Measurements from ENCODE around the gene PLCD3.

The PLCD3 gene

GRCh38 chr17:45088741-45089140, 43.6 kb downstream of the PLCD3 start:
- Histone ChIP-seq H3K9me3 (ENCODE audit: low read length) (no peaks in the 10 kb centered on the region), H3K36me3 (ENCODE audit: insufficient read depth, low read length) (peaks cover 81% of the 10 kb centered on the region), H2AFZ (ENCODE audit: low read depth, low read length) (no peak overlapping the region), H3K4me3 (ENCODE audit: low read length) (no peak overlapping the region), H3K27me3 (ENCODE audit: insufficient read depth, low read length) (no peaks in the 10 kb centered on the region), H3K4me1 (ENCODE audit: insufficient read depth, low read length) (peaks cover 3% of the 10 kb centered on the region)

GRCh38 chr17:45087978-45088377, 44.3 kb downstream of the PLCD3 start:
- Histone ChIP-seq H3K4me1 (ENCODE audit: insufficient read depth, low read length) (peaks cover 3% of the 10 kb centered on the region), H2AFZ (ENCODE audit: low read depth, low read length) (no peak overlapping the region), H3K9me3 (ENCODE audit: low read length) (no peaks in the 10 kb centered on the region), H3K27me3 (ENCODE audit: insufficient read depth, low read length) (no peaks in the 10 kb centered on the region), H3K4me3 (ENCODE audit: low read length) (no peak overlapping the region), H3K36me3 (ENCODE audit: insufficient read depth, low read length) (peaks cover 79% of the 10 kb centered on the region)

- Histone ChIP-seq H3K36me3 (ENCODE audit: insufficient read depth, low read length) (peaks cover 77% of the 10 kb centered on the region), H3K4me3 (ENCODE audit: low read length) (no peak overlapping the region), H2AFZ (ENCODE audit: low read depth, low read length) (no peak overlapping the region), H3K4me1 (ENCODE audit: insufficient read depth, low read length) (peaks cover 3% of the 10 kb centered on the region), H3K27me3 (ENCODE audit: insufficient read depth, low read length) (no peaks in the 10 kb centered on the region), H3K9me3 (ENCODE audit: low read length) (no peaks in the 10 kb centered on the region)
These were observed 44.8 kb downstream of the PLCD3 start for GRCh38 chr17:45087504-45087975.

GRCh38 chr17:45086865-45087503, 45.3 kb downstream of the PLCD3 start:
- Histone ChIP-seq H3K36me3 (ENCODE audit: insufficient read depth, low read length) (peaks cover 79% of the 10 kb centered on the region), H3K4me1 (ENCODE audit: insufficient read depth, low read length) (peaks cover 3% of the 10 kb centered on the region), H3K27me3 (ENCODE audit: insufficient read depth, low read length) (no peaks in the 10 kb centered on the region), H2AFZ (ENCODE audit: low read depth, low read length) (no peak overlapping the region), H3K9me3 (ENCODE audit: low read length) (no peaks in the 10 kb centered on the region), H3K4me3 (ENCODE audit: low read length) (no peak overlapping the region)

- H3K9me3 ChIP-seq (ENCODE audit: low read length), result no peaks in the 10 kb centered on the region
- H2AFZ ChIP-seq (ENCODE audit: low read depth, low read length), result no peak overlapping the region
- H3K4me3 ChIP-seq (ENCODE audit: low read length), result no peak overlapping the region
- no peaks in the 10 kb centered on the region for H3K27me3 ChIP-seq (ENCODE audit: insufficient read depth, low read length)
- peaks cover 79% of the 10 kb centered on the region for H3K36me3 ChIP-seq (ENCODE audit: insufficient read depth, low read length)
- H3K4me1 ChIP-seq (ENCODE audit: insufficient read depth, low read length), result peaks cover 3% of the 10 kb centered on the region
These were observed 45.9 kb downstream of the PLCD3 start for GRCh38 chr17:45086391-45086790.

GRCh38 chr17:45081047-45081703, 51.1 kb downstream of the PLCD3 start:
- Histone ChIP-seq H3K4me3 (ENCODE audit: low read length) (no peak overlapping the region), H3K36me3 (ENCODE audit: insufficient read depth, low read length) (peaks cover 53% of the 10 kb centered on the region), H3K9me3 (ENCODE audit: low read length) (no peaks in the 10 kb centered on the region), H3K27me3 (ENCODE audit: insufficient read depth, low read length) (no peaks in the 10 kb centered on the region), H3K4me1 (ENCODE audit: insufficient read depth, low read length) (no peaks in the 10 kb centered on the region), H2AFZ (ENCODE audit: low read depth, low read length) (no peak overlapping the region)

- H3K4me1 ChIP-seq (ENCODE audit: insufficient read depth, low read length), result no peaks in the 10 kb centered on the region
- peaks cover 45% of the 10 kb centered on the region for H3K36me3 ChIP-seq (ENCODE audit: insufficient read depth, low read length)
- H3K9me3 ChIP-seq (ENCODE audit: low read length), result no peaks in the 10 kb centered on the region
- H3K27me3 ChIP-seq (ENCODE audit: insufficient read depth, low read length), result no peaks in the 10 kb centered on the region
- H3K4me3 ChIP-seq (ENCODE audit: low read length), result no peak overlapping the region
- H2AFZ ChIP-seq (ENCODE audit: low read depth, low read length), result no peak overlapping the region
These were observed 54.7 kb downstream of the PLCD3 start for GRCh38 chr17:45077643-45078042.

- Histone ChIP-seq H3K36me3 (ENCODE audit: insufficient read depth, low read length) (peaks cover 39% of the 10 kb centered on the region), H2AFZ (ENCODE audit: low read depth, low read length) (no peak overlapping the region), H3K4me3 (ENCODE audit: low read length) (no peak overlapping the region), H3K4me1 (ENCODE audit: insufficient read depth, low read length) (no peaks in the 10 kb centered on the region), H3K9me3 (ENCODE audit: low read length) (no peaks in the 10 kb centered on the region), H3K27me3 (ENCODE audit: insufficient read depth, low read length) (no peaks in the 10 kb centered on the region)
These were observed 58.8 kb downstream of the PLCD3 start for GRCh38 chr17:45073414-45074070.

GRCh38 chr17:45070809-45071208, 61.5 kb downstream of the PLCD3 start:
- H3K4me1 ChIP-seq (ENCODE audit: insufficient read depth, low read length), result no peaks in the 10 kb centered on the region
- H3K4me3 ChIP-seq (ENCODE audit: low read length), result no peak overlapping the region
- H3K36me3 ChIP-seq (ENCODE audit: insufficient read depth, low read length), result peaks cover 43% of the 10 kb centered on the region
- H3K27me3 ChIP-seq (ENCODE audit: insufficient read depth, low read length), result no peaks in the 10 kb centered on the region
- H2AFZ ChIP-seq (ENCODE audit: low read depth, low read length), result no peak overlapping the region
- H3K9me3 ChIP-seq (ENCODE audit: low read length), result no peaks in the 10 kb centered on the region

- no peaks in the 10 kb centered on the region for H3K9me3 ChIP-seq (ENCODE audit: low read length)
- H3K27me3 ChIP-seq (ENCODE audit: insufficient read depth, low read length), result no peaks in the 10 kb centered on the region
- no peak overlapping the region for H3K4me3 ChIP-seq (ENCODE audit: low read length)
- H2AFZ ChIP-seq (ENCODE audit: low read depth, low read length), result no peak overlapping the region
- no peaks in the 10 kb centered on the region for H3K4me1 ChIP-seq (ENCODE audit: insufficient read depth, low read length)
- H3K36me3 ChIP-seq (ENCODE audit: insufficient read depth, low read length), result peaks cover 42% of the 10 kb centered on the region
These were observed 62.3 kb downstream of the PLCD3 start for GRCh38 chr17:45070001-45070400.

GRCh38 chr17:45067637-45068036, 64.7 kb downstream of the PLCD3 start:
- H3K36me3 ChIP-seq (ENCODE audit: insufficient read depth, low read length), result peaks cover 25% of the 10 kb centered on the region
- no peaks in the 10 kb centered on the region for H3K9me3 ChIP-seq (ENCODE audit: low read length)
- H3K4me3 ChIP-seq (ENCODE audit: low read length), result no peak overlapping the region
- no peaks in the 10 kb centered on the region for H3K27me3 ChIP-seq (ENCODE audit: insufficient read depth, low read length)
- H2AFZ ChIP-seq (ENCODE audit: low read depth, low read length), result no peak overlapping the region
- no peaks in the 10 kb centered on the region for H3K4me1 ChIP-seq (ENCODE audit: insufficient read depth, low read length)

GRCh38 chr17:45063198-45063597, 69.1 kb downstream of the PLCD3 start:
- Histone ChIP-seq H2AFZ (ENCODE audit: low read depth, low read length) (no peak overlapping the region), H3K4me3 (ENCODE audit: low read length) (no peak overlapping the region), H3K36me3 (ENCODE audit: insufficient read depth, low read length) (peaks cover 9% of the 10 kb centered on the region), H3K27me3 (ENCODE audit: insufficient read depth, low read length) (no peaks in the 10 kb centered on the region), H3K9me3 (ENCODE audit: low read length) (no peaks in the 10 kb centered on the region), H3K4me1 (ENCODE audit: insufficient read depth, low read length) (peaks cover 7% of the 10 kb centered on the region)

- Histone ChIP-seq H3K36me3 (ENCODE audit: insufficient read depth, low read length) (no peaks in the 10 kb centered on the region), H3K4me1 (ENCODE audit: insufficient read depth, low read length) (peaks cover 7% of the 10 kb centered on the region), H3K4me3 (ENCODE audit: low read length) (peak overlapping the region; percentile 85), H3K27me3 (ENCODE audit: insufficient read depth, low read length) (no peaks in the 10 kb centered on the region), H3K9me3 (ENCODE audit: low read length) (no peaks in the 10 kb centered on the region), H2AFZ (ENCODE audit: low read depth, low read length) (peak overlapping the region; percentile 55)
These were observed 70.6 kb downstream of the PLCD3 start for GRCh38 chr17:45061606-45062205.

Data from neuron (in vitro differentiated cells).